HG02642 (cell line): ENCODE data around the gene ARHGEF11.

ENCODE experiments used
- ATAC-seq: cut with Tn5 transposase; IDR thresholded peaks from one replicate; pipeline ENCODE4 v1.9.1; 2021; ENCODE audit warnings: mild to moderate bottlenecking; ENCODE audit not compliant: unreplicated experiment, poor library complexity

The ARHGEF11 gene

DNA sequence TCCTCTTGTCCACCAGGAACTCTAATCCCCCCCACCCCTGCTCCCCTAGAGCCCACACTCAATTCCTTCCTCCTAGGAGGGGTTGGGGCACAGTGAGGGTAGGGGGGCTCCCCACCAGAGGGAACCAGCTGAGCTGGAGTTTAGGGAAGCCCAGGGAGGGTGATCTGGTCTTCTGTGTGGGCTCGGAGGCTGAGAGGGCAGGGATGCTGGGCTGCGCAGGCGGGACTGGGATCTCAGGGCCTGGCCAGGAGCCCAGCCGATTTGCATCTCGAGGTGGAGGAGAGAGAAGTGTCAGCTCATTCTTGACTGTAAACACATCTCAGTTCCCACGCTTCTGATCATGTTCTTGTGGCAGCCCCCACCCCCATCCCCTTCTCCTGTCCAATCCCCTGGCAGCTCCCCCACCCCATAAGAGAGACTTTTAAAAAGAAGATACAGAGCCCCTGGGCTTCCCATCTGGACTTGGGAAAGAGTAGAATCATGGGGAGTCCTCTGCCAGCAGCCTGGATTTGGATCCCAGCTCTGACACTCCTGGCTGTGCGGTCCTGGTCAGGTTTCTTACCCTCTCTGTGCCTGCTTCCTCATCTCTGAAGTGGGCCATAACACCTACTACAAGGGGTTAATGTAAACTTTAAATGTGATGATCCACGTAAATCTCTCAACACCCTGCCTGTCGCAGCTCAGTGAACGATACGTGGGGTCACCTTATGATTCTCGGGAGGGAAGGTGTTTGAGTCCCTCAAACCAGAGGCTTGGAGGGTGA is 145.4 kb downstream of the ARHGEF11 start:
- no peak for ATAC-seq

DNA sequence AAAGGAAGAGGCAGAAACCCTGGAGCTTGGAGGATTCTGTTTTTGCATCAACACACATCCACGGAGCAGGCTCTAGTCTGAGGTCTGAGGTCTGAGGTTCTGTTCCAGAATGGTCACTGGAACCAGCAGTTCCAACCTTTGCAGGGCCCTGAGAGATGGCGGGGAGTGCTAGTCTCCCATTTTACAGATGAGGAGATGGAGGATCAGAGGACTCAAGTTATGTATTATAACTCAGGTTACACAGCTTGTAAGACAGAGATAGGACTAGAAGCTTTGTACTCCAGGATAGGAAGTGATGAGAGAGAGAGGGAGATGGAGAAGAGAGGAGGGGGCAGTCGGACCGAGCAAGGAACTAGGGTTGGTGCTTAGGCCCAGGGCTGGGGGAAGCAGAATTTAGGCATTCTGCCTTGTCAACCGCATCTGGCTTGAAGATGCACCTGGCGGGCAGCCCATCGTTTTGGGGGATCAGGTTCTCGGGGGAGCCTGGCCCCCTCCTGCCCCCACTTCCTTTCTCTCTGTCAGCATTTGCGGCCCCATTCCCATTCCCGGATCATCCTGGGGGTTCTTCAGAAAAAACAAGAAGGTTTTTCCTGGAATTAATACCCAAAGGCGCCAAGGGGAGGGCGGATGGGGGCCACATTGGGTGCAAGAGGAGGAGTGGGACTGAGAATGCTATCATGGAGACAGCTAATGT is 146.4 kb downstream of the ARHGEF11 start:
- ATAC-seq = no peak

DNA sequence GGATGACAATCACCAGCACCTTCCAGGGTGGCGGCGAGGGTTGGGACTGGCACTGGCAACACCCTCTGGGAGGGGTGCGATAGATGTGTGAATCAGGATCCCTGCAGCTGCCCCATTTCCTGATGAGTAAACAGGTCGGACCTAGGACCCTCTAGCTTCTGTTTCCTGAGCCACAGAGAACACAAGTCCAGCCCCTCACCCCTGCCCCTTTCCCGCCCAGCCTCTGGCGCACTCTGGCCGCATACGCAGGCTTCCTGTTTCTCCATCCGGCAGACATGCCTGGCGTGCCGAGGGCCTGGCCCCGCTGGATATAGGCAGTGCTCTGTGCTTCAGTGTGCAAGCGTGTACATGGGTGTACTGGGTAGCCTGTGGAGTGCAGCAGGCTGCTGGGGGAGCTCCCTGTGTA is 147.4 kb downstream of the ARHGEF11 start:
- no peak for ATAC-seq

GRCh38 chr1:156897078-156897825 is 148.3 kb downstream of the ARHGEF11 start:
- ATAC-seq = no peak

DNA sequence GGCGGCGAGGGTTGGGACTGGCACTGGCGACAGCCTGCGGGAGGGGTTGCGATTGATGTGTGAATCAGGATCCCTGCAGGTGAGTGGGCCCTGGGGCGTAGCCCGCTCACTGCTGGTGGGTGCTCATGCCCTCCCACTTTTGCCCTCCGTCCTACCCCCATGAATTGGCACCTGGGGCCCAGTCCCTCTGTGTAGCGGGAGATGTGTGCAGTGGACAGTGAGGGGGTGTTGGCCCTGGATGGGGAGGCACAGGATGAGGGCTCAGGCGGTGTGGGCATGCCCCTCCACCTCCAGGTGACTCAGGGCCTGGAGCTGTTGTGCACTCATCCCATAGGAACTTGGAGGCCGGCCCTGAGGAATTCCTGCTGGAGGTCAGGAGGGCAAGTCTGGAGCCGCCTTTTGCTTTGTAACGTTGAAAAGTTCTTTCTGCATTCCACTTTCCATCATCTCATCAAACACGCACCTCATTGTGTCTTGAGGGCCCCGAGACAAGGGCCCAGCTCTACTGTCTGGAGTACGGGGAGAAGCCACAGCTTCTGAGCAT is 149.0 kb downstream of the ARHGEF11 start:
- no peak for ATAC-seq

GRCh38 chr1:156895927-156896326 is 149.6 kb downstream of the ARHGEF11 start:
- ATAC-seq = no peak

GRCh38 chr1:156895455-156895812 is 150.1 kb downstream of the ARHGEF11 start:
- ATAC-seq = no peak

- ATAC-seq = no peak
Observed at GRCh38 chr1:156894711-156895454, 150.7 kb downstream of the ARHGEF11 start.

DNA sequence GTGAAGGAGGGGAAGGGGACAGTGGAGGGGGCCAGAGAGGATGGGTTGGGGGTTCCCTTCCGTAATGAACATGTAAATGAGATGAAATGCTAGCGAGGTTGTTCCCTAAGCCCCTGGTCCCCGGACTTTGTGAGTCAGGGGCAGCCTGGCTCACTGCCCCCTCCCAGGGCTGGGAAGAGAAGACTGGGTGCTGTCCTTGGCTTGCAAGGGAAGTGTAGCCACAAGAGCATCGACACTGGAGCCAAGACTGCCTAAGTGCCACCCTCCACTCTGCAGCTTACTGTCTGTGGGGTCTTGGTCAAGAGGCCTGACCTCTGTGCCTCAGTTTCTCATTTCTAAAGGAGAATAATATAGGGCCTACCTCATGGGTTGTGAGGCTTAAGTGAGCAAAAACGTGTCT is 151.5 kb downstream of the ARHGEF11 start:
- ATAC-seq = no peak

GRCh38 chr1:156893048-156893953 is 152.2 kb downstream of the ARHGEF11 start, which contains the start of gene PEAR1:
Gene PEAR1, plus strand, starts transcription at chr1:156893718. Its CDS starts 10,209 bp downstream, at chr1:156903927.
- ATAC-seq = no peak

GRCh38 chr1:156892190-156893047 is 153.1 kb downstream of the ARHGEF11 start:
- peak; percentile 80 for ATAC-seq

DNA sequence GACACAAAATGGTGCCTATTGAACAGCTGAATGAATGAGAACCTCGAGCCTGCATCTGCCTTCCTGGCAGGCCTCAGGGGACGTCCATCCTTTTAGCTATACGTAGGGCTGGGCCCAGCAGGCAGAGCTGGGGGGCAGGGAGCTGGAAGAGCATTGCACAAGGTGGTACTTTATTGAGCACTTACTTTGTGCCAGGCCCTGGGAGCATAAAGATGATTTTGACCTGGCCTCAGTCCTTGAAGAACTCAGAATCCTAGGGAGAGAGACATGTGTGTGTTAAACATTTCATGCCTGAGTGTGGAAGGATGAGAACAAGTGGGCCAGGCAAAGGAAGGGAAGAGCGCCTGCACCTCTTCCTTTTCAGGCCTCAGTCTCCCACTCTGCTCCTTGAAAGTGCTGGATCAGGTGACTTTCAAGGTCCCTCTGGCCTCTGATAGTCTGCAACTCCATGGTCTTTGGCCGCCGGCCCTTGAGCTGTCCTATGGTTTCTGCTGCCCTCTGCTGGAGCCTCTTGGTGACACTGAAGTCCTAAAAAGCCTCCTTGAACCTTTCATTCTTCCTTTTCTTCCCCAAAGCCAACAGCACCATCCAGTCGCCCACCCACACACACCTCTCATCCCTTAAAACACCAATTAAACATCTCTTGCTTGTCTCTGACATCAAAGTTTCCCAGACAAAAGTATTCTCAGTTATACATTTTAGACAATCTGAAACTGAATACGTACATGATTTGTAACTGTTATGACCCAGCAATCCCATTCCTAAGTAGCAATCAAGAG is 155.6 kb downstream of the ARHGEF11 start:
- ATAC-seq = no peak

- ATAC-seq = no peak
Observed at GRCh38 chr1:156887734-156888133, 157.8 kb downstream of the ARHGEF11 start.

- ATAC-seq = no peak
Observed at GRCh38 chr1:156887317-156887716, 158.2 kb downstream of the ARHGEF11 start.

GRCh38 chr1:156886583-156887281 is 158.8 kb downstream of the ARHGEF11 start:
- ATAC-seq = no peak

GRCh38 chr1:156885880-156886355 is 159.6 kb downstream of the ARHGEF11 start:
- no peak for ATAC-seq

DNA sequence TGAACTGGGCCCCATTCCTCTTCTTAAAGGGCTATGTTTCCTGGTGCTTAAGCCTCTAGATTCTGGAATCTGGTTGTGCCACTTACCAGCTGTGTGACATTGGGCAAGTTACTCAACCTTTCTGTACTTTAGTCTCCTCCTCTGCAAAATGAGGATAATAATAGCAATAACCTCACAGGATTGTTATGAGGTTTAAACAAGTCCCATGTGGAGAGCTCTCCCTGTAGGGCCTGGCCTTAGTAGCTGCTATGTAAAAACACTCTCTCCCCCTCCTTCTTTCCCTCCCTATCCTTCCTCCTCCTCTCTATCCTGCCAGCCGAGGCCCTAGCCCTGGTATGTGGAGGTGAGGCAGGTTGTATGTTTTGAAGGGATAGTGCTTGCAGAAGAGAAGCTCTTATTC is 160.2 kb downstream of the ARHGEF11 start:
- ATAC-seq = no peak
